K562 (cell line): ENCODE data around the gene COQ9.

Experiments used
- ARHGAP35 ChIP-seq: fragments of 450-650 bp; IDR thresholded peaks from 2 replicates; pipeline ENCODE4 v1.6.1; 2018; ENCODE audit not compliant: partially characterized antibody
- HIVEP1 ChIP-seq: fragments of 250-450 bp; sonication (Bioruptor Pico); IDR thresholded peaks from 2 replicates; pipeline ENCODE4 v1.4.0; 2020; ENCODE audit warnings: mild to moderate bottlenecking
- POLR2A ChIP-seq: fragments of 450-650 bp; conservative IDR thresholded peaks from 2 replicates; pipeline ENCODE4 v1.6.1; 2016
- ZNF57 ChIP-seq: fragments of 450-650 bp; formaldehyde crosslinking; IDR thresholded peaks from 2 replicates; pipeline ENCODE4 v1.4.0; 2020; ENCODE audit warnings: mild to moderate bottlenecking, moderate library complexity
- TF ChIP-seq, protein P1 (sequence below), 3 experiments: IDR thresholded peaks in 2 of 3; conservative IDR thresholded peaks in 1 of 3; 2 replicates each; pipeline ENCODE4 v1.5.1; 2011 to 2012; ENCODE audit warnings: low read length in 3 of 3, mild to moderate bottlenecking in 3 of 3, control low read depth in 2 of 3, improper control_type of control experiment in 1 of 3, inconsistent platforms in 1 of 3, low read depth in 1 of 3, mixed read lengths in 1 of 3, moderate library complexity in 1 of 3; ENCODE audit not compliant: insufficient read depth in 2 of 3
- TF ChIP-seq, protein P2 (sequence below): fragments of 250-450 bp; sonication (Bioruptor Pico); IDR thresholded peaks from 2 replicates; pipeline ENCODE4 v1.8.0; 2021; ENCODE audit warnings: mild to moderate bottlenecking, moderate library complexity

DNA sequence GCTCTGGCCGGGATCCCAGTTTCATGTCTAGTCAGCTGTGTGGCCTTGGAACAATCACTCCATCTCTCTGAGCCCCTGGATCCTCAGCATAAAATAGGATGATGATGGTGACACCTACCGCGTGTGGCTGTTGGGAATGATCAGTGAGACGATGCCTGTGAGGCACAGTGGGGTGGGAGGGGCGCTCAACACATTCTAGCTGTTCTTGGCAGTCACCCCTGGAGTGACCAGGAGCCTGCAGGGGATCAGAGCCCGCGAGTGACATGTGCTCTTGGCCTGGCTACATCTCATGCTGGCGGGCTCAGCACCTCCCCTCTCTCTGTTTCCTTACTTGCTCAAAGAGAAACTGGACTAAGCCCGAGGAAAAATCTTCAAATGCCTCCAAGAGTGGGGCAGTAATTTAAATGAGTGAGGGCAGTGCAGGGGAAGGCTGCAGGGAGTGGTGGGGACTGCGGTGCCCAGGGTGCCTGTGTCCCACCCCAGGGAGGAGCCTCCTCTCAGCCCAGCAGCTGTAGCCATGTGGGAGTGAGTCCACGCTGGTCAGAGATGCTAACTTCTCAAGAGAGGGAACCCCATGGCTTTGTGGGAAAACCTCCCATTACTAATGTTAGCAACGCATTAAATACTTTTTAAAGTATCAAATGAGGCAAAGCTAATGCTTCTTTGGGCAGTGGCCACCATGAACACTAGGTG lies 62.1 kb downstream of the COQ9 start:
- TF ChIP-seq HIVEP1 (CRISPR knock-in tag): no peak
- TF ChIP-seq, protein P1, sequence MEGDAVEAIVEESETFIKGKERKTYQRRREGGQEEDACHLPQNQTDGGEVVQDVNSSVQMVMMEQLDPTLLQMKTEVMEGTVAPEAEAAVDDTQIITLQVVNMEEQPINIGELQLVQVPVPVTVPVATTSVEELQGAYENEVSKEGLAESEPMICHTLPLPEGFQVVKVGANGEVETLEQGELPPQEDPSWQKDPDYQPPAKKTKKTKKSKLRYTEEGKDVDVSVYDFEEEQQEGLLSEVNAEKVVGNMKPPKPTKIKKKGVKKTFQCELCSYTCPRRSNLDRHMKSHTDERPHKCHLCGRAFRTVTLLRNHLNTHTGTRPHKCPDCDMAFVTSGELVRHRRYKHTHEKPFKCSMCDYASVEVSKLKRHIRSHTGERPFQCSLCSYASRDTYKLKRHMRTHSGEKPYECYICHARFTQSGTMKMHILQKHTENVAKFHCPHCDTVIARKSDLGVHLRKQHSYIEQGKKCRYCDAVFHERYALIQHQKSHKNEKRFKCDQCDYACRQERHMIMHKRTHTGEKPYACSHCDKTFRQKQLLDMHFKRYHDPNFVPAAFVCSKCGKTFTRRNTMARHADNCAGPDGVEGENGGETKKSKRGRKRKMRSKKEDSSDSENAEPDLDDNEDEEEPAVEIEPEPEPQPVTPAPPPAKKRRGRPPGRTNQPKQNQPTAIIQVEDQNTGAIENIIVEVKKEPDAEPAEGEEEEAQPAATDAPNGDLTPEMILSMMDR (IDR thresholded peaks at IDR 0.05 in 2 of 3, conservative IDR thresholded peaks at IDR 0.05 in 1 of 3; ENCODE audit: insufficient read depth in 2 of 3, low read depth in 1 of 3, low read length in 3 of 3): no peak
- no peak for TF ChIP-seq ZNF57
- TF ChIP-seq, protein P2, sequence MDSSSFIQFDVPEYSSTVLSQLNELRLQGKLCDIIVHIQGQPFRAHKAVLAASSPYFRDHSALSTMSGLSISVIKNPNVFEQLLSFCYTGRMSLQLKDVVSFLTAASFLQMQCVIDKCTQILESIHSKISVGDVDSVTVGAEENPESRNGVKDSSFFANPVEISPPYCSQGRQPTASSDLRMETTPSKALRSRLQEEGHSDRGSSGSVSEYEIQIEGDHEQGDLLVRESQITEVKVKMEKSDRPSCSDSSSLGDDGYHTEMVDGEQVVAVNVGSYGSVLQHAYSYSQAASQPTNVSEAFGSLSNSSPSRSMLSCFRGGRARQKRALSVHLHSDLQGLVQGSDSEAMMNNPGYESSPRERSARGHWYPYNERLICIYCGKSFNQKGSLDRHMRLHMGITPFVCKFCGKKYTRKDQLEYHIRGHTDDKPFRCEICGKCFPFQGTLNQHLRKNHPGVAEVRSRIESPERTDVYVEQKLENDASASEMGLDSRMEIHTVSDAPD: no peak
- no peak for TF ChIP-seq ARHGAP35
- TF ChIP-seq POLR2A: no peak
